CD1c-positive myeloid dendritic cell (primary cell): ENCODE results near the gene MSL1.

ENCODE experiments used
- DNase-seq: peaks from one replicate; pipeline ENCODE4 v3.0.0-alpha.2; 2016; ENCODE audit errors: extremely low spot score

The MSL1 gene

GRCh38 chr17:40104594-40105486 is 16.9 kb upstream of the MSL1 start:
- peak; percentile 15 for DNase-seq

- DNase-seq, result peak; percentile 31
These were observed 15.7 kb upstream of the MSL1 start for GRCh38 chr17:40105861-40106759.

- DNase-seq, result peak; percentile 49
These were observed 14.8 kb upstream of the MSL1 start for GRCh38 chr17:40106760-40107521.

- peak; percentile 52 for DNase-seq
These were observed 14.1 kb upstream of the MSL1 start for GRCh38 chr17:40107522-40108174.

GRCh38 chr17:40108970-40109824 is 12.6 kb upstream of the MSL1 start:
- no peak for DNase-seq

- no peak for DNase-seq
These were observed 11.5 kb upstream of the MSL1 start for GRCh38 chr17:40110026-40110845.

- DNase-seq, result peak; percentile 86
These were observed 10.3 kb upstream of the MSL1 start for GRCh38 chr17:40111221-40112128.

GRCh38 chr17:40112191-40112711 is 9.5 kb upstream of the MSL1 start:
- no peak for DNase-seq

GRCh38 chr17:40112718-40113109 is 9.1 kb upstream of the MSL1 start:
- no peak for DNase-seq

GRCh38 chr17:40113110-40113906 is 8.5 kb upstream of the MSL1 start:
- DNase-seq, result peak; percentile 96

GRCh38 chr17:40113907-40114245 is 7.9 kb upstream of the MSL1 start:
- no peak for DNase-seq

- DNase-seq, result no peak
These were observed 6.7 kb upstream of the MSL1 start for GRCh38 chr17:40115101-40115436.

GRCh38 chr17:40122136-40122998 is 596 bp downstream of the MSL1 start:
- peak; percentile 52 for DNase-seq

GRCh38 chr17:40122999-40123810 is 1.4 kb downstream of the MSL1 start:
- peak; percentile 45 for DNase-seq

GRCh38 chr17:40123811-40124114 is 2.0 kb downstream of the MSL1 start:
- DNase-seq, result no peak
